ENCODE measurements around the gene HDAC5.

HDAC5 gene

GRCh38 chr17:44087319-44087718 is 36.1 kb downstream of the HDAC5 start:
- no peak for DNase-seq (ENCODE audit: low spot score)

DNA sequence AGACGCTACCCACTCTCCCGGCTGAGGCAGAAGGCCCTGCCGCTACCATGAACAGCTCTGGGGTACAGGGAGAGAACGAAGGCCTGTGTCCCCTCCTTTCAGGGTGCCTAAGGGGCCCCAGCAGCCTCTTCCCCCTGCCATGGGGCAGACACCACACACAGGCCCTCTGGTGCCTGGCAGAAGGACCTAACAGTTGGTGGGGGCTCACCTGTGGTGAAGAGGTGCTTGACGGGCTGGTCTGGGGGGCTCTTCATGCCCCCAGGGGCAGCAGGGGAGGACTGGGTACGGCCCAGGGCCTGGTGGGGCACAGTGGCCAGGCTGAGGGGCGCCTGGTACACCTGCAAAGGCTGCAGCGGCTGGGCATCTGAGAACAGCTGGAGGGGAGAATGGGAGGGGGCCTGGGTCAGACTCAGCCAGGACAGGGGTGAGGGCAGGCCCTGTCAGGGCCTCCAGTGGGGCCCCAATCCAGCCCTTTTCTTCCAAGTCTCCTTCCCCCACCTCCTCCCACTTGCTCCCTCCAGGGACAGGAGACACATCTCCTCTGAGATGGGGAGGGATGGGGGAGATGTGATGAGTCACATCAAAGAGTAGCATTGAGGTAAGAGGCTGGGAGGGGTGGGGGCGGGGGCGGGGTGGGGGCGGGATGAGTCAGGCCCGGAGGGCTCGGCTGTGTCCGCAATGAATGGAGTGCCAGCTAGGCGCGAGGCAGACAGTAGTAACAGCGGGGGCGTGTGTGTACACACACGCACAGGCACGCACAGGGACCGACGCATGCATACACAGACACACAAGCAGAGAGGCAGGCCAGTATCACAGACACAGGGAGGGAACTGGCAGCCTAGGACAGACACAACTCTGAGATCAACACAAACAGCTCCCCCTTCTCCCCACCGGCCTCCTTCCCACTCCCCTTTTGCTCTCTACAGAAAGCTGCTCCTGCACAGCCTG is 36.8 kb downstream of the HDAC5 start:
- DNase-seq (ENCODE audit: low spot score) = no peak

GRCh38 chr17:44085908-44086307 is 37.5 kb downstream of the HDAC5 start:
- no peak for DNase-seq (ENCODE audit: low spot score)

DNA sequence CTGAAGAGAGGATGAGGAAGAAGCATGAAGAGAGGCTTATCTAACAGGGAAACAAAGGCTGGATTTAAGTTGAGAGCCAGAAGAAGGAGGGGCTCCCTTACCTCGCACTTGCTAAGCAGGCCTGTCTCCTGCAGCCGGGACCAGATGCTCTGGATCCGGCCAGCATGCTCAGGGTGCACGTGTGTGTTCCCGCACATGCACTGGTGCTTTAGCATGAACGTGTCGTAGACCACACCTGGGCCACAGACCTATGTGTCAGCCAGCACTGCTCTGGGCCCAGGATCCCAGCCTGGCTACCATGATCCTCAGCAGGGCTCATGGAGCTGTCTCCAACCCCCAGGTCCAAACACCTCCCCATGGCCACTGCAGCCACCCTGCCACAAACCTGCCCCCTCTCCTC is 38.5 kb downstream of the HDAC5 start:
- DNase-seq (ENCODE audit: low spot score) = no peak

GRCh38 chr17:44084131-44084538 is 39.3 kb downstream of the HDAC5 start:
- no peak for DNase-seq (ENCODE audit: low spot score)

GRCh38 chr17:44083250-44083849 is 40.1 kb downstream of the HDAC5 start:
- no peak for DNase-seq (ENCODE audit: low spot score)

DNA sequence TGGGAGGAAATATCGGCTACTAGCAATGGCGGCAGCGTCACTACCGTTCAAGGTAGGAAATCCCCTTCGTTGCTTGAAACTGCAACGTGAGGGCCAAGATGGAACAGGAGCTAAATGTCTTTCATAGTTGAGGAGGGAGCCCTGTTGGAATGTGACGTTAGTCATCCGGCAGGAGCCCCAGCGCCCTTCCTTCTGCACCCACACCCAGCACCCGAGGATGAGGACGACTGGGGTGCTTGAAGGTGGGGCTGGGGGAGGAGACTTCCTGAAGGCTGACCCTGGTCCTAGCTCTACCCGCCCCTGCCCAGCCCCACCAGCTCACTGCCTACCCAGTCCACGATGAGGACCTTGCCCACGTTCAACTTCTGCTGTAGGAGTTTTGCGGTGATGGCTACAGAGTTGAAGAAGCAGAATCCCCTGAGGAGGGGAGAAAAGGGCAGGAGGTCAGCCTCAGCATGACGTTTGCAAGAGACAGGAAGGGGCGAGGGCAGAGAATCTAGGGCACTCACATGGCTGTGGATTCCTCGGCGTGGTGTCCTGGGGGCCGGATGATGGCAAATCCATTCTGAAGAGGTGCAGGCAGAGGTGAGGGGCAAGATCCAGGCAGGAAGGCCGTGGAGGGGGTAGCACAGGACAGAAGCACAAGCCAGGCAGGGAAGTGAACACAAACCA is 41.0 kb downstream of the HDAC5 start:
- no peak for DNase-seq (ENCODE audit: low spot score)

GRCh38 chr17:44081681-44082080 is 41.8 kb downstream of the HDAC5 start:
- DNase-seq (ENCODE audit: low spot score) = no peak

DNA sequence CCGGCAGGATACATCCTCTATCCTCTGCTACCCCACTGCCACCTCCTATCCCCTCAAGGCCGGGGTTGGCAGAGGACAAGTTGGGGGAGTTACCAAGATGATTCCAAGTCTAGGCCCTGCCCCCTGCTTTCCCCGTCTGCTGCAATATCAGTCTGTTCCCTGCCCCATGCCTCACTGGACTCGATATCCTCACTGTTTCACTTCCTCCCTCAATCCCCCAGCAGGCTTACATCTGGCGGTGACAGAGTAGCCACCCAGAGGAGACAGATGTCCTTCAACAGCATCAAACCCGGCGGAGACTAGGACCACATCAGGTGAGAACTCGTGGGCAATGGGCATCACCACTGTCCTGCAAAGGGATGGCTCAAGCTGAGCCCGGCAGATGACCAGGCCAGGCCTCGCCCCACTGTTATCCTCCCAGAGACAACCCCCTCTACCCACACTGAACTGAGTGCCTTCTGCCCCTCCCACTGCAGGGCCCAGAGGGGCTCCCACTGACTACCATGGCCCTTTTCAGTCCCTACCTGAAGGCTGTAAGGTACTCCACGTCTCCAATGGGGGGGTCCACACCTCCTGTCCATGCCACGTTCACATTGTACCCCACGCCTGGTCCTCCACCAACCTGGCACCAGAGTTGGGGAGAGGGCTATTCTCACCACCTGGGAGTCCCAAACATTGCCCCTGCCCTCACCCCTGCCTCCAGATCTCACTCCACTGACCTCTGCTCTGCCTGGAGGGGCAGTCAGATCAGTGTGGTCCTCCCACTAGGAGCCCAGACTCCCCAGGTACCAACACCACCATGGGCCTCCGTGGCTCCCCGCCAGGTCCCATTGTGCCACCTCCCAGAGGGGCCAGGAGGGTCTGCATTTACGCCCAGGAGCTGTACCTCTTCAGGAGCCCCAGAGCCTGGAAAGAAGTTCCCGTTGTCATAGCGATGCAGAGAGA is 43.3 kb downstream of the HDAC5 start:
- DNase-seq (ENCODE audit: low spot score) = no peak

DNA sequence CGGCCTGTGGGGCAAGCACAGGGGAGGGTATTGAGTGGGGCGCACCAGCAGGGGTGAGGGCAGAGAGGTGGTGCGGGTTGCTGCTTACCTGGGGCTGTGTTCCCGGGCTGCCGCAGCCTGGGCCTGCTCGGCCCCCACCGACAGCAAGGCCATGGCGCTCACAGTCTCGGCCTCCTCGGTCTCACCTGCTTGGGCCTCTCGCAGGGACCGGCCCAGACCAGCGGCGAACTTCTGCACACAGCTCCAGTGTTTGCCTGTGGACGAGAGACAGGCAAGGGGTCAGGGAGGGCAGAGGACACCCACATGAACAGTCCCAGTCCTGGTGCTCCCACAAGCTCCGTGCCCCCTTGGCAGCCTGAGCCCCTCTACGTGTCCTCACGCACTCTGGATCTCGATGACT is 45.0 kb downstream of the HDAC5 start:
- DNase-seq (ENCODE audit: low spot score) = no peak

GRCh38 chr17:44077595-44077909 is 45.9 kb downstream of the HDAC5 start:
- DNase-seq (ENCODE audit: low spot score) = no peak

DNA sequence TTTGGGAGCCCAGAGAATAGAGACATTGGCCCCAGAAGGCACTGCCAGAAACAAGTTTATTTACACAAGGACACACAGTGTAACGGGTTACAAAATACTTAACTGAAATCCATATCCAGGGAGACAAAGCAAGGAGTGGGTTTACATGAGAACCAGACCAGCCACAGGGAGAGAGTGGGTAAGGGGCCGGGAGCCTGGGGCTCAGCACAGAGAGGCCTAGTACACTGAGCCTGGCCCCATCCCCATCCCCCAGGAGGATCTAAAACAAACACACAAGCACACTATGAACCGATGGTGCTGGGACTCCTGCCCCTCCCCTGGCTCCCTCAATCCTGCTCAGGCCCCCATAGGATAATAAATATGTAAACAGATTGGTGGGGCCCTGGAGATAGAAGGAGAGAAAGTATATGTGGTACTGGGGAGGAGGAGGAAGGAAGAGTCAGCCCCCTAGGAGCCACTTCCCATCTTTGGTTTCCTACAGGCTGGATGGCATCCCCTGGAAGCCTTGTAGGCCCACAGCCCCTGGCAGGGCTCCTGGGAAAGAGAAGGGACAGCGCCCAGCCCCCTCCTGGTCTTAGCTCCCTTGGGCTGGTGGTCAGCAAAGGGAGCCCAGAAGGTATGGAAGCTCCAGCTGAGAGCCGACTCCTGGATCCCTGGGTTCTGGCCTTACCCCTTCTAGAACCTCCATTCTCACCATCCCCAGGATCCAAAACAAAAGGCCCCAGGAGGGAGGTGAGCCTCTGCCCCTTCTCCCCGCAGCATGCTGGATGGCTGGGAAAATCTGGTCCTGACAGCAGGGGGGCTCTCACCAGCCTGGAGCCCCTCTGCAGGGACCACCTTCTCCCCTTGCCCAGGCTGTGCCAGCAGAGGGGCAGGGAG is 46.5 kb downstream of the HDAC5 start:
- no peak for DNase-seq (ENCODE audit: low spot score)

GRCh38 chr17:44075598-44076293 is 47.7 kb downstream of the HDAC5 start:
- no peak for DNase-seq (ENCODE audit: low spot score)

DNA sequence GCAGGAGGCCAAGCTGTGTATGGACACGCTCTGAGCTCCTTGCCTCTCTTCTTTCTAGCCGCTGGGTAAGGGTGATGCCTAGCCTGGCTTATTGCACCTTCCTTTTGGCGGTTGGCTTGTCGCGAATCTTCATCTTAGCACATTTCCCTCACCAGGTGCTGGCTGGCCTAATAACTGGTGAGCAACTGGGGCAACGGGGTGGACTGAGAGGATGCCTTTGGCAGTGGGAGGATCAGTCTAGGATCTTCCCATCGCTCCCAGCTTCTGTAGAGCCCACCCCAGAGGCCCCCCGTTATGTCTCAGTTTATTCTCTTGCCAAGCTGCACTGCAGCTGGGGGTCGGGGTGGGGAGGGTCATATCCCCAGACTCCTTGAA is 48.5 kb downstream of the HDAC5 start:
- DNase-seq (ENCODE audit: low spot score) = no peak

DNA sequence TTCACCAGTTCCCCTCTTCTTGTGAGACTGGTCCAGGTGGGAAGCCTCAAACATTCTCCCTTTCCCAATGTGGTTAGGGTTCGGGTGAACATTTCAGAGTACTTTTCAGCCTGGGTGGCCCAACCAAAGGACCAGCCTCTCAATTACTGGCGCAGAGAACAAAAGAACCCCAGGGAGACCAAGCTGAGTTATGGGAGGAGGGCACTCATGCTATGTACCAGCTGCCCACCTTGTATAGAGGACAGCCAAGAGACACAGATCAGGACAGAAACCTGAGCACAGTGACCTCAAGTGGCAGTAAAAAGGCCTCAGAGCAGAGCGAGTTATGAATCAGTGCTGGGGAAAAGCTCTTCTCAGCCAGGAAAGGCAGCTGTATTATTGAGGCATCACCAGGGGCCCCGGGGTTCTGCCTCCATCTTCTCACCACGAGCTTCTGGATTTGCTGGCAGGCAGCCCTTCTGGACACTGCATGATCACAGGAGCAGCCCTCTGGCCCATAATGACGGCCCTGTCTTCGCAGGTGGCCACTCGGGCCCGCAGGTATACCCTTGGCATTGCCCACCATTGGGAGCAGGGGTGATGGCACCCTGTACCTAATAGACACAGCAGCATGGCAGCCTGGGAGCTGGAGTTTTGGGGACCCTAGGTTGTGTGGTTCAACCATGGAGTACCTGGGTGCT is 49.1 kb downstream of the HDAC5 start:
- DNase-seq (ENCODE audit: low spot score) = no peak

DNA sequence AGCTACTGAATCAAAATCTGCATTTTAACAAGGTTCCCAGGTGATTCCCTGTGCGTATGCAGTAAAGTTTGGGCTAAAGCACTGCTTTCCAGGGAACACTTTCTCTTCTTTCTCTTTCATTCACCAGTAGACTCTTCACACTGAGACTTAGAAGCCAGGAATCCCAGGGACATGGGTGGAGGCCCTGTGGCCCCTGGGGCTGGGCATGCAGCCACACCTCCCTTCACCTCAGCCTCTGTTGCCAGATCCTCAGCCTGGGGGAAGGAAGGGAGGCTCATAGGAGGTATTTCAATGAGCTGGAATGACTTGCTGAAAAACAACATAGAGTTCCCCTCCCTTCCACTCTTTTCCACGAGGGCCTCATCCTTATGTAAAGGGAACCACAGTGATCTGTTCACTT is 51.7 kb downstream of the HDAC5 start:
- DNase-seq (ENCODE audit: low spot score) = no peak

DNA sequence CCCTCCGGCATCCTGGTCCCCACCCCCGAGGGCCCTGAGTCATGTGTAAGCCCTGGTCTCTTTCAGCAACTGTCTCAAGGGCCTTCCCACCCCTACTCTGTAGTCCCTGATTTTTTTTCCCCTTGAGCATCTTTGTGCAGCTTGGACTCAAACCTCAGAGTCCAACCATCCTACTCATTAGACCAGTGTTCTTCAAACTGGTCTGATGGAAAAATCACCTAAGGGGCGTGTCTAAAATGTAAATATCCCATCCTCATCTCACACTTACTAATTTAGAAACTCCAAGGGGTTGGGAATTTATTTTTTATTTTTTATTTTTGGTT is 52.3 kb downstream of the HDAC5 start:
- DNase-seq (ENCODE audit: low spot score) = no peak

- DNase-seq (ENCODE audit: low spot score) = peak; percentile 100
Observed at GRCh38 chr17:44070455-44071197, 52.8 kb downstream of the HDAC5 start, which contains the start of gene G6PC3. Gene G6PC3, plus strand, starts transcription at chr17:44070735. Its CDS starts 231 bp downstream, at chr17:44070966.

- DNase-seq (ENCODE audit: low spot score) = peak; percentile 42
Observed at GRCh38 chr17:44069974-44070454, 53.4 kb downstream of the HDAC5 start.

Measured in SK-N-DZ (cell line).